Effector CD8-positive, alpha-beta T cell (primary cell): Measurements from ENCODE around the gene TEC.
"Not testable (repeated sequence)": the region's sequence is repeated elsewhere in the genome, so short reads cannot be mapped to it uniquely, and the experiment has no call there.

Source experiments
- DNase-seq: peaks from one replicate; lab custom pipeline; 2025; lab: John Stamatoyannopoulos, UW
- total RNA-seq, 4 experiments: gene quantifications; one replicate each; lab custom pipeline; 2026; lab: John Stamatoyannopoulos, UW

The TEC gene
- 3.5 to 5.6 (median 4.2) reads per million in 4 experiments for total RNA-seq

- DNase-seq, result peak; percentile 36
Observed at GRCh38 chr4:48268956-48269860, at the start of gene TEC. Gene TEC, minus strand, starts transcription at chr4:48269838. Its CDS starts 41,224 bp downstream, at chr4:48228614.

- no peak for DNase-seq
Observed at GRCh38 chr4:48315728-48316630, 46.3 kb upstream of the TEC start.

DNA sequence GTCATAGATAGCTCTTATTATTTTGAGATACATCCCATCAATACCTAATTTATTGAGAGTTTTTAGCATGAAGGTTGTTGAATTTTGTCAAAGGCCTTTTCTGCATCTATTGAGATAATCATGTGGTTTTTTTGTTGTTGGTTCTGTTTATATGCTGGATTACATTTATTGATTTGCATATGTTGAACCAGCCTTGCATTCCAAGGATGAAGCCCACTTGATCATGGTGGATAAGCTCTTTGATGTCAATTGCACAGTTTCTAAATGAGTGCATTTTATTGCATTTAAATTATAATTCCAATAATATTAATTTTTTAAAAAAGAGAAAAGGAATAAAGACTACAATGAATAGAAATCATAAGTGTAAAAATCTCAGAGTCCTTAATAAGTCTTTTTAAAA, 45.1 kb upstream of the TEC start:
- DNase-seq, result not testable (repeated sequence)

- no peak for DNase-seq
Observed at GRCh38 chr4:48311896-48312295, 42.3 kb upstream of the TEC start.

- no peak for DNase-seq
Observed at GRCh38 chr4:48308901-48309300, 39.3 kb upstream of the TEC start.

DNA sequence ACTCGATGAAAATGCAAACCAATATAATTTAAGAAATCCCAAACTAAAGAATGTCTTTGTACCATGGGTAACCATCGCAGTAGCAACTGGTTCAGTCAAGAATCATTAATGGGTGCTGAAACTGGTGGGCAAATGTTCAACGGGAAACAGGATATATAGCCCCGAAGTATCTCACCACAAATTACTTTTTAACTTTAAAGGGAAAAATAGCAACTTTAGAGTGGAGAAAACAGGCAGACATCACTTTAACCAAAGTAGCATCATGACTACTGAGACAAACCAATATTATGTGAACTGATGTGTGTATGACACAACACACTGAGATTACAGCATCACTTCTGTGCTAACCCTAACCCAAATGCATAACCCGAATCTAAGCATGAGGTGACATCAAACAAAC, 37.9 kb upstream of the TEC start:
- DNase-seq, result no peak

DNA sequence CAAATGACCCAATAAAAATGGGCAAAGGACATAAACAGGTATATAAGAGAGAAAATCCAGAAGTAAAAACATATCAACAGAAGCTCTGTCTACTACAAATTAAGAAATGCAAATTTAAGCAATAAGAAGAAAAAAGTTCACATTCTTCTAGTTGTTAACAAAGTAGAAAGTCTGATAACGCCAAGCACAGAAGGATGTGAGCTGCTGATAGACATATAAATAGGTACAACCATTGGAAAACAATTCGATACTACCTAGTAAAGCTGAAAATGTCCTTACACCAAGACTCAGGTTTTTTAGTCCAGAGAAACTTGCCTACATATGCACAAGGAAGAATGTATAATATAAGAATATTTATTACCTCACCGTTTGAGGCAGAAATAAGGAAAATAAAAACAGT, 35.9 kb upstream of the TEC start:
- no peak for DNase-seq

- DNase-seq, result no peak
Observed at GRCh38 chr4:48300004-48300403, 30.4 kb upstream of the TEC start.

- DNase-seq, result no peak
Observed at GRCh38 chr4:48299560-48299959, 29.9 kb upstream of the TEC start.

DNA sequence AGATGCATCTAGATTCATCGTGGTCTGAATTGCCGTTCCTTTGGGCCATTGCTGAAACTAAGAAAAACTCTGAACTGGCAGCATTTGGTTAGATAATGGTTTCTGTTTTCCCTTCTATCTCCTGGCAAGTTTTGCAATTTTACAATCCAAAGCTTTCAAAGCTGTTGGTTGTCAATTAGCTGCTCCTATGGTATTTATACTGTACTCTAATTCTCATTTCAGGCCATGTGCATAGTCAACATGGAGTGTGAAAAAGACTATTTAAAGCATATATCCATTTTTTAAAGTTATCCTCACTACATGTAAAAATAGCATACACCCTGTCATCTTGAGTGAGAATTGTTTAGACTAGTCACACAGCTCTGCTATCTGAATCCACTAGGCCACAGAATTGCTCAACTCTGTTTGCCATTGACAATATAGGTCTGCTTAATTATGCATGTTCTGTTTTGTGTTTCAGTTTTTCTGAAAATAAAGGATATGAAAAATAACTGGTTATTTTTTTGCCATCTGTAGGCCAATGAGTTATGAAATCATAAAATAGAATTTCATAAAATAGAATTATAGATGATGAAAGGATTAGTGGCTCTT, 27.7 kb upstream of the TEC start:
- DNase-seq, result no peak

DNA sequence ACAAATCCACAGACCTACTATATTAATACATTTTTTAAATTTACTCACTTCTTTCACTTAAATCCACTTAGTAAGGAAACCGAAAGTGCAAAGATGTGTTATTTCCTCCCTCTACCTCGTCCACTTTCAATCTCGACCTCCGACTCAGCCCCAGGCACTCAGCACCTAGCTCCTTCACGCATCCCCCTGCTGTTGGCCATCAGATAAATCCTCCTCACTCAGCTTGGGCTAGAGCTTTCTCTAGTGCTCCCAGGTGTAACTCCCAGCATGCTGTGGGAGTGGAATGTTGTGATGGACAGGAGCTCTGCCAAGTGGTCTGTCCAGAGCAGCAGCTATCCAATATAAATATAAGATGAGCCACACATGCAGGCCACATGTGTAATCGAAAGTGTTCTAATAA, 26.7 kb upstream of the TEC start:
- DNase-seq, result no peak

GRCh38 chr4:48295116-48295515, 25.5 kb upstream of the TEC start:
- no peak for DNase-seq

GRCh38 chr4:48292218-48292790, 22.7 kb upstream of the TEC start:
- DNase-seq, result not testable (repeated sequence)

- DNase-seq, result no peak
Observed at GRCh38 chr4:48290146-48290772, 20.6 kb upstream of the TEC start.

- not testable (repeated sequence) for DNase-seq
Observed at GRCh38 chr4:48286060-48286459, 16.4 kb upstream of the TEC start.

DNA sequence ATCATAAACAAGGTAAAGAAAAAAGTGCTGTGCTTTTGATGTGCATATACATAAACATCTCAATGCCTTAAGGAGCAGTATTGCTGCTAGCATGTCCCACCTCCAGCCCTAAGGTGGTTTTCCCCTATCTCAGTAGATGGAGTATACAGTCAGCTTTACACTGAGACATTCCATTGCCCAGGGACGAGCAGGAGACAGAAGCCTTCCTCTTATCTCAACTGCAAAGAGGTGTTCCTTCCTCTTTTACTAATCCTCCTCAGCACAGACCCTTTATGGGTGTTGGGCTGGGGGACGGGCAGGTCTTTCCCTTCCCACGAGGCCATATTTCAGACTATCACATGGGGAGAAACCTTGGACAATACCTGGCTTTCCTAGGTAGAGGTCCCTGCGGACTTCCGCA, 16.0 kb upstream of the TEC start:
- not testable (repeated sequence) for DNase-seq

DNA sequence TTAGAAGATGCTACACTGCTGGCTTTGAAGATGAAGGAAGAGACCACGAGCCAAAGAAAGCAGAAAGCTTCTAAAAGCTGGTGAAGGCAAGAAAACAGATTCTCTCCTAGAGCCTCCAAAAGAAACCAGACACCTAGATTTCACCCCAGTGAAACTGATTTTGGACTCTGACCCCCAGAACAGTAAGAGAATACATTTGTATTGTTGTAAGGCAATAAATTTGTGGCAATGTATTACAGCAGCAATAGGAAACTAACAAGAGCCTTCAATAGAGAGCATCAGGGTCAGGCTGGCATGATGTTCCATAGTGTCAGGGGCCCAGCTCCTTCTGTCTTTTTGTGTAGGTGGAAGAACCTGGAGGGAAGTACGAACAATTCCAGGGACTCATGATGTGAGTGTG, 6.0 kb upstream of the TEC start:
- no peak for DNase-seq

DNA sequence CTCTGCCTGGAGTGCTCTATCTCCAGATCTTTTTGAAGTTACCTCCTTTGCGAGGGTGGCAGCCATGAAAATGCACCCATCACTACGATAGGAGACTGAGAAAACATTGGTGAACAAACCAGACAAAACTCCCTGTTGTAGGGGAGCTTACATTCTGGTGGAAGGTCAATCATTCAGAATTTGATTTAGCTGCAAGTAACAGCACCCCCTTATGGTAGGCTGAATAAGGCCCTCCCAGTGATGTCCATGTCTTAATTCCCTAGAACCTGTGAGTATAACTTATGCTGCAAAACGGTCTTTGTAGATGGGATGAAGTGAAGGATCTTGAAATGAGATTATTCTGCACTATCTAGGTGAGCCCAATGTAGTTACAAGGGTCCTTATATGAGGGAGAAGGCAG, 5.6 kb upstream of the TEC start:
- DNase-seq, result no peak

DNA sequence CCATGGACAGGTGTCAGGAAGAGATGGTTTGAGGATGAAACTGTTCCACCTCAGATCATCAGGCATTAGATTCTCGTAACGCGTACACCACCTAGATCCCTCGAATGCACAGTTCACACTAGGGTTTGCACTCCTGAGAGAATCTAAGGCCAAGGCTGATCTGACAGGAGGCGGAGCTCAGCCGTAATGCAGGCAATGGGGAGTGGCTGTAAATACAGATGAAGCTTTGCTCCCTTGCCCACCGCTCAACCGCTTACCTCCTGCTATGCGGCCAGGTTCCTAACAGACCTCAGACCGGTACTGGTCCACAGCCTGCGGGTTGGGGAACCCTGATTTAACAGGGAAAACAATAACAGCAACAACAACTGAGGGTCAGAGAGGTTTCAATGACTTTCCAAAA, 2.0 kb upstream of the TEC start:
- no peak for DNase-seq

- DNase-seq, result no peak
Observed at GRCh38 chr4:48270951-48271473, 1.4 kb upstream of the TEC start.

GRCh38 chr4:48270523-48270897, 872 bp upstream of the TEC start:
- DNase-seq, result no peak
